Colon (tissue), 2 donors: ENCODE measurements around the gene EN2.

Experiments
- FAIRE-seq: peaks from 2 replicates; lab custom pipeline; 2012; peaks lifted over from hg19 to GRCh38; lab: Jason Lieb, UNC
- donor health status: control.
- donor health status: control.

Gene EN2

DNA sequence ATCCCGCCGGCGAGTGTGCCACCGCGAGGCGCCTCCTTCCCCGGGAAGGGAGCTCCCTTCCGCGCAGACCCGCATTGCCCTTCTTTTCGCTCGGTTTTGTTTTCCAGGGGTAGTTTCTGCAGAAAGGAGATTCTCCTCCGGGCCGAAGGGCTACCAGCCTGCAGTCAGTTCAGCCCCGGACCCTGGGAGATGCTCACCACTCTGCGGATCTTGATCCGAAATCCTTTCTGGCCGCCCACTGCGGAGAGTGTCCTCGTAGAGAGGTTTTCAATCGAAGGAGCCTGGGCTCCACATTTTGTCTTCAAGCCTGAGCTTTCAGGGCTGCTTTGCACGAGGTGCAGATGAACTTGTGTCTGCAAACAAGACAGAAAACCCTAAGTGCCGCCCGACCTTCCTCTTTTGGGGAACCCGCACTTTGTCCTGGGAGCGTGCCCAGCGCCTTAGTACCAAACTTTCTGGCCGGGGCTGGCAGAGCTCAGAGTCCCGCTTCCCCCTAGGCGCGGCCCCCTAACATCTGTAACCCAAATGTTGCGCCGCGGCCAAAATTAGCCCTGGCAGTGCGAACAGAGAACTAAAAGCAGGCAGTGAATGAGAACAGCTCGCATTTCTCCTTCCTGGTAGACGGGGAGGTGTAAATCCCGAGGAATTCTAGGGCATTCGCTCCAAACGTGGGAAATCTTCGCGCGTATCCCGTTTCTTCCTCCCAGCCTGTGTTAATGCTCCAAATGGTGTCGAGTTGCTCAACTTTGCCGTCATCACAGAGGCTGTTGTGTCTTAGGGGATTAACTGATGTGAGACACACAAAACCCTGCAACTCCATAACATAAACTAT, 6.7 kb upstream of the EN2 start:
- no peak for FAIRE-seq

DNA sequence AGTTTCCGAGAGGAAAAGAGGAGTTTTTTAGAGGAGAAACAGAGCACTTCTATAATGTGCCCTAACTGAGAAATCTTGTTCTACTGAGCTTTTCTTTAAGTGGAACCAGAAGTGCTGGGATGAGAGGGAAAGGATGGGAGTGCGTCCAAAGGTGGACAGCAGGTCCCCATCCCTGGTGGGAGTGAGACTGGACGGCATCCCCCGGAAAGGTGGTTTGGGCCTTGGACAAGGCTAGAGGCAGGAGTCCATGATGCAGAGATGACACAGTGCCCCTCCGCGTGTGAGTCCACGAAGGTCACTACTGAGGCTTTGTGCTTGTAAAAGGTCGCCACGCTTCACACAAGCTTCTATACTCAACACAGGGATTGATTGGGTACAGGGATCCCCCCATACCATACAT, 6.1 kb upstream of the EN2 start:
- FAIRE-seq, result no peak

- no peak for FAIRE-seq
Observed at GRCh38 chr7:155452505-155453295, 5.2 kb upstream of the EN2 start.

DNA sequence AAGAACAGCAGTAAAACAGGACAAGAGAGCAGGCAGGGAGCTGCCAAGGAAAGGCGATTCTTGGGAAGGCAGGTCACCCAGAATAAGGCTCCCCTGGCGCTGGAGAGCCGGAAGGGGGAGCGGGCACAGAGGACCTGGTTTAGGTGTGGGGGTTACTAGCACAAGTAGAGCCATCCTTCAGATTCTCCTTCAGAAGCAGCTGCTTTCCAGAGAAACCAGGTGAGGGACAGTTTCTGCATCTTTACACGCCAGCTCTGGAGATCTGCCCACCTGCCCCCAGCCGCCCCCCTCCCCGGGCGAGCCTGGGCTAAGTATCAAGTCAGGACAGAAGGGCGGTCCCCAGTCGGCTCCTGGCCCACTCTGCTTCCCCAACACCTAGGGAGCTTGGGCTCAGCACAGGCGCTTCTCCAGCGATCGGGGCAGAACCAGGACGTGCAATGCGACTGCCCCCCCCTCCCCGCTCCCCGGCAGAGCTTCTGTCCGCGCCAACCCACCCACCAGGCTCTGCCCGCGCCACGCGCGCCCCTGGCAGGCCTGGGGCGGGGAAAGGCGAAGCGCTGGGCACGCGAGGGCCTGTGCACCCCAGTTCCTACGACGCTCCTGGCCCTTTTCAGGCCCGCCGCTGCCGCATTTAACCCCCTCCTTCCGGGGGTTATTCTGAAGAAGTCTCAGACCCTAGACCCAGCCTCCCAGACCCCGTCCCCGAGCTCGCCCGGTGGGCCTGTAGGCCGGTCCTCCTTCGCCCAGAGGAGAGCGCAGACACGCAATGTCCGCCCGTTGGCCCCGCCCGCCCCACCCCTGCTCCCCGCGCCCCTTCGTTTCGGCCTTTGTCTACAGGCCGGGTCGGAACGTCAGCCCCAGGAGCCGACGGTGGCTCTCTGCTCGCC, 4.4 kb upstream of the EN2 start:
- no peak for FAIRE-seq

DNA sequence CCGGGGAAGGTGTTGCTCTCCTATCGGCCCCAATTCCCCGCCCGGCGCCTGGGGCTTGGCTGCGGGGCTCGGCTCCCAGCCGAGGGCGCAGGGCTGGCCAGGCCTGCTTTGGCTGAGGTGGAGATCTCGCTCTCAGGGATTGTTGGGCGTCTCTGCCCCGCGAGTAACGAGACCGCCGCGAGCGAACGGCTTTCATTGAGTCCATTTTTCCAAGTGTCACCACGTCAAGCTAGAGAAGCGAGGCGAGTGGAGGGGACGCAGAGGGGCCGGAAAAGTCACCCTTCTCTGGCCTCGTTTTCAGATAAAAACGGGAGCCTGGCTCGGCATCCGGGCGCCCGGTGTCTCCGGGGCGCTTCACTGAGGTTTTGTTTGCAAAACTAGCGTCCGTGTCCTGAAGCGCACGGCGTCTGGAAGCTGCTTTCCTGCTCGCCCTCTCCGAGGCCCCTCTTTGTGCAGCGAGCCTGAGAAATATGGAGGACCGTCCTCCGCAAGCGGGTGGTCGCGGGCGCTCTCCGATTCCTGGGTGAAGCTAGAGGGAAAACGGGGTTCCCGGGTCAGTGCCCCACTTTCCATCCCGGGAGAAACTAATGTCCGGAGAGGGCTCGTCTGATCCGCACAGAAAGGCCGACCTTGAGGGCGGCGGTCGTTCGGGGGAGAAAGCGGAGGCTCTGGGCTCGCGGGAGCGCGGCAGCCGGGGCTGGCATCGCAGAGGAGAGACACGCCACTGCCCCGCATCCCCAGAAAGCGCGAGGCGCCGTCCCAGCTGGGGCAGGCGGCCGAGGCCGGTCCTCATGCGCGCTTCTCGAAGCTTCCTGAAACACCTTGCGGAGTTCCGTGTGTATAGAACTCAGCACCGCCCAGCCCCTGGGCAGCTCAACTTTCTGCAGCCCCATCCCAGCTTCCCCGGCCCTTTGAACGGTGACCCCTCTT, 3.5 kb upstream of the EN2 start:
- no peak for FAIRE-seq

DNA sequence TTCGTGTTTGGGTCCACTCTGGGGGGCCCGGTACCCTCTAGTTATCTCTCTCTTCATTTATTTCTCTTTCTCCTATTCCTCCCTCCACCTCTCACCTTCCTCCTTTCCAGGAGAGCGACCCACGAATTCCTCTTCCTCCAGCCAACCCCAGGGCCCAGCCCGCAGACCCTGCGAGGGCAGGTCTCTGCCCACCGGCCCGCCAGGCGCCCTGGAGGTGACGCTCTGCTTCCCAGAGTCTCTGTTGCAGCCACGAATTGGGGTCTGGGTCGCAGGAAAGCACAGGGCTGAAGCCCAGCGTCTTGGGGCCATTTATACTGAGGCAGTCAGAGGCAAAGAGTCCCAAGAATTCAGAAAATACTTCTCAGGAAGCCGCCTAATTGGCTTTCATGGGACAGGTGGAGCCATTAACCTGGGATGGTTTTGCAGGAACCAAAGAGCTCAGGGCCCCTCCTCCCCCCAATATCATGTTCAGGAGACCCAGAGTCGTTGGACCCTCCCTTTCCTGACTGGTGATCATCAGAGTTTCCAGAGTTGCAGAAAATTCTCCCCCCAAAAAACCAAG, 2.7 kb upstream of the EN2 start:
- FAIRE-seq, result no peak

DNA sequence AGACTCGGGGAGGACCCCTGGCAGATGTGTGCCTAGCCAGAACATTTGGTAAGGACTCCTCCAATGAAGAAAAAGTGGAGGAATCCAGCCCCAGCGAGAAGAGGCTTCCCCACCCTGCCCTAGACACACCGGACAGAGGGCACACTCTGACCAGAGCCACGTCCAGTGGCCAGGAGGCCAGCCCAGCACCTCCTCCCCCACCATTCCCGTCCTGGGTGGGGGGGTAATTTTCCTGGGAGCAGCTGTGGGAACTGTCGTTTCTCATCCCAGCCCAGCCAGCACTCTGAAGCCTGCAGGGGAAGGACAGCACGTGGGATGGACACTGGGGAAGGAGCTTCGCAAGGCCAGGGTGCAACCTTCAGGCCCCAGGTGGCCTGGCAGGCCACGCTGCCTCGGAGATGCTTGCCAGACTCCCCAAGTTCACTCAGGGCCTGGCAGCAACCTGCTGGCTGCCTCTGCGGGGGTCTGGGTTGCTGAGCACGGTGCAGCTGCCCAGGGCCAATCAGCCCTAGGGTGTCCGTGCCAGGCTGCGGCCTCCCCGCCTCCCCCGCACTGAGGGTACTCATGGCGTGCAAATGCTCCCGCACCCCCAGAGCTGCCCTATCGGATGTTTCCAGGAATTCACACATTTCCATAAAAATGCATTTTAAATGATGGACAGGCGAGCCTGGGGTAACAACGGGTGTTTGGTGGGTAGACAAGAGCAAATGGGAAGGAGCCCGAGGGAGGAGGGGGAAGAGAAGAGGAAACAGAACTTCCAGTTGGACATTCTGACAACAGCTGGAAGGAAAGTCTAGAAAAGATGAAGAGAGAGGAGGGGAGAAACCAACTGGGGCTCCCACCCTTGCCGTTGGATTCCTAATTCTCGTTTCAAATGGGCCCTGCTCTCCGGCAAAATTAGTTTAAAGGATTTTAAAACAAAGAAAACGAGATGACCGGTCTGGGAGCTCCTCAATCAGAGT, 1.9 kb upstream of the EN2 start:
- no peak for FAIRE-seq

- FAIRE-seq, result no peak
Observed at GRCh38 chr7:155456738-155457543, 988 bp upstream of the EN2 start.

GRCh38 chr7:155457544-155458110, 302 bp upstream of the EN2 start:
- FAIRE-seq, result no peak

- FAIRE-seq, result no peak
Observed at GRCh38 chr7:155458878-155459699, 1.2 kb downstream of the EN2 start.

- no peak for FAIRE-seq
Observed at GRCh38 chr7:155459700-155460461, 2.0 kb downstream of the EN2 start.

- FAIRE-seq, result no peak
Observed at GRCh38 chr7:155460926-155461613, 3.1 kb downstream of the EN2 start.

DNA sequence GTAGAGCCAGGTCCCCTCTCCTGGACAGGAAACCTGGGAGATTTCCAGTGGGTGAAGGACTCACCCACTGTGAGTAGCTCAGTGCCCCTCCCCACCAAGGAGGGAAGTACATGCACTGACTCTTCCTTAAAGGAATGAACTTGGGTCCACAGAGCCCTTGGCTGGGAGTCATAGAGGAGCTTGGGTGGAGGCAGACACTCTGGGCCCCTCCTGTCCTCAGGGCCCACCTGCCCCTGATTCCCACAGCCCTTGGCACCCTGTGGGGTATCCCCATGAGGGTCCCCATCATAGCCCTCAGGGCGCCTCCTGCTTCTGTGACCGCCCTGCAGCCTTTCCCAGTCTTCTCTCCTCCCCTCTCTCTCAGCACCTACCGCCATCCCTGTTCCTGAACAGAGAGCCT, 3.7 kb downstream of the EN2 start:
- FAIRE-seq, result no peak

DNA sequence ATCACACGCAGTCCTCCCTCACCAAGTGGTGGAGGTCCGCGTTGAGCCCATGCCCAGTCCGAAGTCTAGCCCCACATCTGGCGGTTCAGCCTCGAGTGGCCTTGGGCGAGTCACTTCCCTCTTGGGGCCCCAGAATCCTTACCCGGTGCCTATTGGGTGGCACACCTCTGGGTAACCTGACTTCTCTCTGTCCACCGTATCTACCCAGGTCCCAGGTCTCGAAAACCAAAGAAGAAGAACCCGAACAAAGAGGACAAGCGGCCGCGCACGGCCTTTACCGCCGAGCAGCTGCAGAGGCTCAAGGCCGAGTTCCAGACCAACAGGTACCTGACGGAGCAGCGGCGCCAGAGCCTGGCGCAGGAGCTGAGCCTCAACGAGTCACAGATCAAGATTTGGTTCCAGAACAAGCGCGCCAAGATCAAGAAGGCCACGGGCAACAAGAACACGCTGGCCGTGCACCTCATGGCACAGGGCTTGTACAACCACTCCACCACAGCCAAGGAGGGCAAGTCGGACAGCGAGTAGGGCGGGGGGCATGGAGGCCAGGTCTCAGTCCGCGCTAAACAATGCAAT, 4.3 kb downstream of the EN2 start:
- no peak for FAIRE-seq

- FAIRE-seq, result no peak
Observed at GRCh38 chr7:155463114-155463811, 5.3 kb downstream of the EN2 start.
